ENCODE results near the gene FAM227B.

The FAM227B gene

GRCh38 chr15:49286649-49287404 is 333.8 kb downstream of the FAM227B start:
- DNase-seq, result no peak

- DNase-seq, result no peak
Measured at GRCh38 chr15:49282366-49282765, 338.3 kb downstream of the FAM227B start.

- no peak for DNase-seq
Measured at GRCh38 chr15:49279521-49280456, 340.8 kb downstream of the FAM227B start.

- DNase-seq, result no peak
Measured at GRCh38 chr15:49278751-49279150, 341.9 kb downstream of the FAM227B start.

All from CD4-positive, alpha-beta T cell treated with Interleukin-15 for 1 hour (primary cell).